Esophagus muscularis mucosa (tissue), 4 donors: ENCODE measurements around the gene ASCL4. TPM values are rescaled to one million over a fixed set of nuclear protein-coding genes. Genes with fewer than 3 reads are reported as not detected.
A peak's percentile ranks its signal among the peaks of the same experiment; 100 is the strongest.

Source experiments
- DNase-seq: peaks from one replicate; pipeline ENCODE4 v3.0.0-alpha.2; 2017; ENCODE audit errors: extremely low spot score
- H3K27ac ChIP-seq, 4 donors: fragments of 200-600 bp; sonication (generic); replicated peaks in 1 of 4; 1 replicate in 3 of 4; 2 replicates in 1 of 4; pipeline ENCODE4 v1.5.1; 2016 to 2019; ENCODE audit warnings: mild to moderate bottlenecking in 1 of 4
- H3K27me3 ChIP-seq, 4 donors: fragments of 200-600 bp; sonication (generic); one replicate each; pipeline versions ENCODE4 v1.5.1 to v1.6.0; 2016 to 2019
- H3K36me3 ChIP-seq, 4 donors: fragments of 200-600 bp; sonication (generic); one replicate each; pipeline ENCODE4 v1.5.1; 2016 to 2019
- H3K4me1 ChIP-seq, 4 donors: fragments of 200-600 bp; sonication (generic); one replicate each; pipeline ENCODE4 v1.5.1; 2016 to 2019
- H3K4me3 ChIP-seq, 4 donors: fragments of 200-600 bp; sonication (generic); 1 replicate in 2 of 4; 2 replicates in 2 of 4; pipeline ENCODE4 v1.5.1; 2016 to 2019; ENCODE audit warnings: mild to moderate bottlenecking in 4 of 4, moderate library complexity in 1 of 4
- H3K9me3 ChIP-seq, 4 donors: fragments of 200-600 bp; sonication (generic); 1 replicate in 3 of 4; 2 replicates in 1 of 4; pipeline ENCODE4 v1.5.1; 2016 to 2019
- CTCF ChIP-seq, 3 experiments: fragments of 200-600 bp in 2 of 3; fragments of 450-650 bp in 1 of 3; sonication (generic) in 2 of 3; IDR thresholded peaks; one replicate each; pipeline ENCODE4 v1.5.1; 2017 to 2019; ENCODE audit warnings: antibody characterized with exemption in 3 of 3, mild to moderate bottlenecking in 2 of 3, moderate library complexity in 1 of 3
- EP300 ChIP-seq: sonication (generic); formaldehyde crosslinking; IDR thresholded peaks from one replicate; pipeline ENCODE4 v1.6.1; 2017; ENCODE audit warnings: antibody characterized with exemption
- POLR2A ChIP-seq: fragments of 450-650 bp; IDR thresholded peaks from one replicate; pipeline ENCODE4 v1.6.1; 2017; ENCODE audit warnings: antibody characterized with exemption, moderate library complexity, mild to moderate bottlenecking, low read depth
- POLR2AphosphoS5 ChIP-seq, 2 donors: sonication (generic); formaldehyde crosslinking; IDR thresholded peaks; one replicate each; pipeline ENCODE4 v1.6.1; 2017; ENCODE audit warnings: antibody characterized with exemption in 2 of 2
- WGBS: methylation state at CpG from one replicate; pipeline ENCODE4 v1.1.5; 2018; 5-methylcytosine and 5-hydroxymethylcytosine counted together
- intact Hi-C: fragments of 100-400 bp; cut with DNase I; formaldehyde crosslinking; loops from one replicate; pipeline ENCODE4 v1.15.1; 2023
- total RNA-seq, 4 donors: library from RNA; depleted of rRNA; stranded (reverse); fragments of >200 nt; gene quantifications; one replicate each; pipeline versions ENCODE4 v1.1.0 to v1.2.1, GENCODE V29; 2016

Gene ASCL4
- total RNA-seq, 4 donors from 2014 or later = not detected

GRCh38 chr12:107803092-107803491, 28.6 kb downstream of the ASCL4 start:
- TF ChIP-seq EP300 (no peak), POLR2AphosphoS5 (IDR thresholded peaks at IDR 0.05) (no peak), POLR2A (no peak)
- H3K27me3 ChIP-seq = peaks cover 0 to 19% (median 0%) of the 10 kb centered on the region in 4 donors
- DNase-seq = no peak
- intact Hi-C loops = no loop called here
- H3K36me3 ChIP-seq = no peaks in the 10 kb centered on the region
- WGBS = 51% methylated on average over 3 of the region's 3 CpGs
- no peaks in the 10 kb centered on the region for H3K9me3 ChIP-seq
- no peak overlapping the region for H3K4me3 ChIP-seq
- H3K27ac ChIP-seq = no peak overlapping the region
- H3K4me1 ChIP-seq = no peaks in the 10 kb centered on the region

- TF ChIP-seq EP300 (no peak), POLR2A (no peak), POLR2AphosphoS5 (IDR thresholded peaks at IDR 0.05) (no peak), CTCF (IDR thresholded peaks at IDR 0.05) (no peak)
- peaks cover 0 to 19% (median 0%) of the 10 kb centered on the region in 4 donors for H3K27me3 ChIP-seq
- no peaks in the 10 kb centered on the region for H3K4me1 ChIP-seq
- intact Hi-C loops = no loop called here
- DNase-seq = peak; percentile 78
- H3K9me3 ChIP-seq = no peaks in the 10 kb centered on the region
- no peaks in the 10 kb centered on the region for H3K36me3 ChIP-seq
- H3K27ac ChIP-seq = no peak overlapping the region
- WGBS = 80% methylated on average over 11 of the region's 22 CpGs
- no peak overlapping the region for H3K4me3 ChIP-seq
Measured at GRCh38 chr12:107805488-107806180, 31.1 kb downstream of the ASCL4 start.

- intact Hi-C loops = no loop called here
- H3K36me3 ChIP-seq = no peaks in the 10 kb centered on the region
Measured at GRCh38 chr12:107807471-107808150, 33.1 kb downstream of the ASCL4 start.

GRCh38 chr12:107817250-107817649, 42.7 kb downstream of the ASCL4 start:
- TF ChIP-seq POLR2AphosphoS5 (IDR thresholded peaks at IDR 0.05) (no peak), POLR2A (no peak), EP300 (no peak), CTCF (IDR thresholded peaks at IDR 0.05) (no peak)
- Histone ChIP-seq H3K27me3 (peaks cover 0 to 4% (median 0%) of the 10 kb centered on the region in 4 donors), H3K36me3 (no peaks in the 10 kb centered on the region), H3K4me1 (no peaks in the 10 kb centered on the region), H3K27ac (no peak overlapping the region), H3K9me3 (peaks cover 0 to 18% (median 15%) of the 10 kb centered on the region in 4 donors), H3K4me3 (no peak overlapping the region)
- 71% methylated on average over 1 of the region's 1 CpG for WGBS
- DNase-seq = no peak
- intact Hi-C loops = no loop called here

More at GRCh38 chr12:107807471-107808150, 33.1 kb downstream of the ASCL4 start:
- Histone ChIP-seq H3K27me3 (peaks cover 0 to 19% (median 0%) of the 10 kb centered on the region in 4 donors), H3K4me3 (no peak overlapping the region), H3K4me1 (no peaks in the 10 kb centered on the region), H3K9me3 (no peaks in the 10 kb centered on the region), H3K27ac (no peak overlapping the region)
- peak; percentile 87 for DNase-seq
- no peak for TF ChIP-seq CTCF (IDR thresholded peaks at IDR 0.05)
- TF ChIP-seq POLR2AphosphoS5 (IDR thresholded peaks at IDR 0.05) = no peak
- no peak for TF ChIP-seq POLR2A
- WGBS = 76% methylated on average over 3 of the region's 3 CpGs

- Histone ChIP-seq H3K27ac (no peak overlapping the region), H3K4me3 (no peak overlapping the region), H3K27me3 (peaks cover 0 to 11% (median 0%) of the 10 kb centered on the region in 4 donors), H3K4me1 (no peaks in the 10 kb centered on the region), H3K36me3 (no peaks in the 10 kb centered on the region), H3K9me3 (peaks cover 0 to 18% (median 15%) of the 10 kb centered on the region in 4 donors)
- WGBS = 51% methylated on average over 7 of the region's 7 CpGs
- intact Hi-C loops = no loop called here
- no peak for DNase-seq
- TF ChIP-seq CTCF (IDR thresholded peaks at IDR 0.05) (no peak), POLR2A (no peak), POLR2AphosphoS5 (IDR thresholded peaks at IDR 0.05) (no peak), EP300 (no peak)
Measured at GRCh38 chr12:107818984-107819383, 44.5 kb downstream of the ASCL4 start.
